ENCODE data around the gene PARD3B.

Gene PARD3B

DNA sequence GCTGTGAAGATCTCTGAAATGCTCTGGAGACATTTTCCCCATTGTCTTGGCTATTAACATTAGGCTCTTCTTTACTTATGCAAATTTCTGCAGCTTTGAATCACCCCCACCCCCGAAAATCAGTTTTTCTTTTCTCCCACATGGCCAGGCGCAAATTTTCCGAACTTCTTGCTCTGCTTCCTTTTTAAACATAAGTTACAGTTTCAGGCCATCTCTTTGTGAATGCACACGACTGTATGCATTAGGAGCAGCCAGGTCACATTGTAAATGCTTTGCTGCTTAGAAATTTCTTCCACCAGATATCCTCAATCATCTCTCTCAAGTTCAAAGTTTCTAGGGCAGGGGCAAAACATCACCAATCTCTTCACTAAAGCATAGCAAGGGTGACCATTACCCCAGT lies 106.8 kb downstream of the PARD3B start:
- FAIRE-seq: no peak
- DNase-seq (ENCODE audit: insufficient read length, low spot score): no peak
- TF ChIP-seq CTCF (IDR thresholded peaks at IDR 0.05; ENCODE audit: insufficient read depth, missing control alignments): no peak

DNA sequence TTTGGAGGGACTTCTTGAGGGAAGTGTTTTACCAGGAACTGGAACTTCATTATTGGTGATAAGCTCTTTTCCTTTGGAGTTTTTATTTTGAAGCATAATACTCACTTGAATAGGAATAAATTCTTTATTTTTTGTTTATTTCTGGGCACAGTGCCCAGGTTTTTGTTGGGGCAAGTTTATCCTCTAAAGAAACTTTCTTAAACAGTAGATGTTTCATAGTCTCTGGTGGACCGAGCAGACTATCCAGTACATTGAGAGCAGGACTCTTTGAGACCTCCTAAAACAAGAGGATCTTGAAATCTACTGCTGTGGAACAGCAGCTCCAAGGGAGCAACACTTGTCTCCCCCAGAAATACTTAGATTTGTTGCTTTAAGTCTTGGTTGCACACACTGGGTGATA lies 109.4 kb downstream of the PARD3B start:
- FAIRE-seq: no peak
- DNase-seq (ENCODE audit: insufficient read length, low spot score): no peak
- no peak for TF ChIP-seq CTCF (IDR thresholded peaks at IDR 0.05; ENCODE audit: insufficient read depth, missing control alignments)

GRCh38 chr2:204655101-204655500 lies 109.8 kb downstream of the PARD3B start:
- FAIRE-seq (no peak), DNase-seq (ENCODE audit: insufficient read length, low spot score) (no peak)
- TF ChIP-seq CTCF (IDR thresholded peaks at IDR 0.05; ENCODE audit: insufficient read depth, missing control alignments): no peak

GRCh38 chr2:204655626-204656025 lies 110.4 kb downstream of the PARD3B start:
- no peak for TF ChIP-seq CTCF (IDR thresholded peaks at IDR 0.05; ENCODE audit: insufficient read depth, missing control alignments)
- DNase-seq (ENCODE audit: insufficient read length, low spot score) (no peak), FAIRE-seq (no peak)

DNA sequence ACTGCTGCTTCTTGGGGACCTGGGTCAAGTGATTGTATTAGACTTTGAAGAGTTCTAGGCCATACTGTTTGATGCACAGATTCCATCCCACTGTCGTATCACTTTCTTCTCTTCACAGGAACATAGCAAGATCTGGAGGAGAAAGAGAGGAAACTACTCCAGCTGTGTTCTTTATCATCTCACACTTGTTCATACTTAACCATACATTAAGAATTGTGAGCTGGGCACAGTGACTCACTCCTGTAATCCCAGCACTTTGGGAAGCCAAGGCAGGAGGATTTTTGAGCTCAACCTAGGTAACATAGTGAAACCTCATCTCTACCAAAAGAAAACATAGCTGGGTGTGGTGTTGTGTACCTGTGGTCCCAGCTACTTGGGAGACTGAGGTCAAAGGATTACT lies 111.7 kb downstream of the PARD3B start:
- DNase-seq (ENCODE audit: insufficient read length, low spot score) (no peak), FAIRE-seq (no peak)
- no peak for TF ChIP-seq CTCF (IDR thresholded peaks at IDR 0.05; ENCODE audit: insufficient read depth, missing control alignments)

DNA sequence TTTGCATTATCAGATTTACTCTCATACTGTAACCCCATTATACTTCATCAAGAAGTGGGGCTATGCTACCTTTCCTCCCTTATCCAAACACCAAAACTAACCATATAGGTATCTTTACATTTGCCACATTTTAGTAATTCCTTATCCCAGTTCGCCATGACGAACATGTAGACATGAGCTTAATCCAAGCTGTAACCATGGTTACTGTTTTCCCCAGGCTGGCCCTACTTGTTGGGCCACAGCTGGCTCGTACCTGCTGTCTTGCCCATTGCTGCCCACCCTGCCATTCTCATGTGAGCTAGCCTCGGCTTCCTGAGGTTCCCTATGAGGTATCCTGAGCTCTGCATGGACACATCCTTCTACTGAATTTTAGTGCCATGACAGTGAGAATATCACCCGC lies 117.7 kb downstream of the PARD3B start:
- DNase-seq (ENCODE audit: insufficient read length, low spot score): no peak
- no peak for FAIRE-seq

More for the DNA sequence above, 117.7 kb downstream of the PARD3B start:
- TF ChIP-seq CTCF (IDR thresholded peaks at IDR 0.05; ENCODE audit: insufficient read depth, missing control alignments): no peak

All from D721Med (cell line).